Right cardiac atrium (tissue), 5 donors: Measurements from ENCODE around the gene THAP11. TPM values are rescaled to one million over a fixed set of nuclear protein-coding genes. Genes with fewer than 3 reads are reported as not detected.

ENCODE experiments used
- ATAC-seq, 2 donors: fragments of 200-7000 bp; cut with Tn5 transposase; one replicate each; pipeline versions ENCODE4 v1.8.0 to v1.9.1; 2020; ENCODE audit warnings: moderate library complexity in 2 of 2, mild to moderate bottlenecking in 1 of 2
- DNase-seq, 3 donors: peaks; one replicate each; pipeline ENCODE4 v3.0.0-alpha.2; 2020
- H3K27ac ChIP-seq: one replicate; pipeline ENCODE4 v1.5.1; 2013; ENCODE audit warnings: mild to moderate bottlenecking, low read length, control low read depth, moderate library complexity
- H3K27me3 ChIP-seq: one replicate; pipeline ENCODE4 v1.6.1; 2013; ENCODE audit not compliant: control insufficient read depth, insufficient read depth
- H3K4me1 ChIP-seq: one replicate; pipeline ENCODE4 v1.6.1; 2013; ENCODE audit warnings: low read length; ENCODE audit not compliant: control insufficient read depth, insufficient read depth
- H3K4me3 ChIP-seq: one replicate; pipeline ENCODE4 v1.5.1; 2013; ENCODE audit warnings: low read length, control low read depth
- H3K9me3 ChIP-seq: one replicate; pipeline ENCODE4 v1.6.1; 2013; ENCODE audit warnings: low read length; ENCODE audit not compliant: control insufficient read depth
- WGBS: extraction: QIAGEN DNeasy Blood & Tissue Kit; methylation state at CpG from one replicate; pipeline ENCODE4 v1.1.7; 2013; 5-methylcytosine and 5-hydroxymethylcytosine counted together
- intact Hi-C, 4 donors: fragments of 100-400 bp; cut with DNase I; formaldehyde crosslinking; loops; one replicate each; pipeline versions ENCODE4 v1.11.0 to v1.14.0; 2022 to 2023
- polyA plus RNA-seq: library from polyadenylated mRNA; stranded (reverse); fragments of 200-250 nt; gene quantifications from one replicate; pipeline ENCODE4 v1.2.3, GENCODE V29; 2013
- total RNA-seq, 4 donors: library from RNA; stranded (reverse); fragmentation: NEBNext Ultra II Directional; extraction: Animal tissue kit (Norgen Biotek cat#: 25700); gene quantifications; one replicate each; pipeline ENCODE4 v1.2.1, GENCODE V29; 2021
- donor health status: healthy with polysubstance abuse.
- donor health status: DM: no; HTN: yes; CAD: no.
- donor health status: DM: no; HTN: no; CAD: no.
- donor health status: DM: no; HTN: yes; CAD: no; lungs with severe emphysema.
- donor health status: DM: yes; HTN: yes; CAD: no.

THAP11 gene
- total and polyA plus RNA-seq, 5 donors = 20.8 to 34.0 (median 31.9) TPM

DNA sequence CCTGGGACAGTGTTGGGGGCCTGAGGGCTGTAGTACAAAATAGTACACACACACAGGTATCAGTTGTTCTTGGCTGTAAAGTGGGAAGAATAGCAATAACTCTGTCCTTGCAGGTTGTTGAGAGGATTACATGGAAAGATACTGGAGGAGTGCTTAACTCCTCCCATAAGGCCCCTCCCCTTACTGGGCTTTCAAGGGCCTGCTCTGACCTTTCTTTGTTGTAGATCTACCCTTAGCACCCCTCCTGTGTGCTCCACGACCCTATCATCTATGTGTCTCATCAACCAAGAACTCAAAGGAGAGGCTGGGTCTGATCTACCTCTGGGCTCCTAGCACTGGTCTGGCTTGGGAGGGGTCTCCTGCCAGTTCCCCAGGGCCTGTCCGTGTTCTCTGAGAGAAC is 22.5 kb downstream of the THAP11 start:
- intact Hi-C loops = no loop called here
- H3K27me3 ChIP-seq = no peaks in the 10 kb centered on the region
- H3K4me3 ChIP-seq = no peak overlapping the region
- H3K27ac ChIP-seq = peak overlapping the region; percentile 59
- 76% methylated on average over 2 of the region's 2 CpGs for WGBS
- no peak for DNase-seq
- no peaks in the 10 kb centered on the region for H3K9me3 ChIP-seq
- peaks cover 34% of the 10 kb centered on the region for H3K4me1 ChIP-seq
- no peak for ATAC-seq

DNA sequence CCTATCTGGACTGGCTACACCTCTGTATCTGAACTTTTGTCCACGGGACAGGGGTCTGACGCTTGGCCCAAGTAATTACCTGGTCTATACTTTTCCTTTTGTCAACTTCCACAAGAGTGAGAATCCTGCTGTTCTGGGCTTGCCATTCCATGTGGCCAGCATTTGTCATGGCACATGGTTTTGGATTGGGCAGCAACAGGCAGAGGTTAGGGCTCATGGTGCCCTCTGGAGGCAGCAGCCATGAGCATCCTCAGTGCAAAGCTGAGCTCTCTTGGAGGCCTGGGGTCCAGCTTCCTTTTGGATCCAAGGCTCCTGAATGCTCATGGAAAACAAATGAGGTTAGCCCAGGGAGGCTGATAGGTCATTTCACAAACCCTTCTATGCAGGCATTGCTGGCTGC is 23.2 kb downstream of the THAP11 start:
- Histone ChIP-seq H3K27me3 (no peaks in the 10 kb centered on the region), H3K4me3 (no peak overlapping the region), H3K4me1 (peaks cover 34% of the 10 kb centered on the region), H3K9me3 (no peaks in the 10 kb centered on the region), H3K27ac (no peak overlapping the region)
- intact Hi-C loops = no loop called here
- no peak for DNase-seq
- 89% methylated on average over 2 of the region's 2 CpGs for WGBS
- ATAC-seq = no peak

DNA sequence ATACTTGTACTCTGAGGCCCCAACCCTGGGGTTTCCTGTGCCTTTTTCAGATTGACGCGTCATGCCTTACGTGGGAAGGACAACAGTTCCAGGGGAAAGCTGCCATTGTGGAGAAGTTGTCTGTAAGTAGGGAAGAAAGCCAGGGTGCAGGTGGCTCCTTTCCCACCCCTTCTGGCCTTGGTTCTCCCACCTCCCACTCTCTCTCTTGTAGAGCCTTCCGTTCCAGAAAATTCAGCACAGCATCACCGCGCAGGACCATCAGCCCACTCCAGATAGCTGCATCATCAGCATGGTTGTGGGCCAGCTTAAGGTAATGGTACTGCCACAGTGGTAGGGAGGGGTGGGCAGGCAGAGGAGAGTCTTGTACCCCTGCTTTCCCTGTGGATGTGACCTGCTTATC is 26.2 kb downstream of the THAP11 start:
- Histone ChIP-seq H3K9me3 (no peaks in the 10 kb centered on the region), H3K4me3 (no peak overlapping the region), H3K27ac (no peak overlapping the region), H3K27me3 (no peaks in the 10 kb centered on the region), H3K4me1 (peaks cover 8% of the 10 kb centered on the region)
- no peak for ATAC-seq
- intact Hi-C loops = no loop called here
- WGBS = 93% methylated on average over 6 of the region's 6 CpGs
- DNase-seq = no peak

DNA sequence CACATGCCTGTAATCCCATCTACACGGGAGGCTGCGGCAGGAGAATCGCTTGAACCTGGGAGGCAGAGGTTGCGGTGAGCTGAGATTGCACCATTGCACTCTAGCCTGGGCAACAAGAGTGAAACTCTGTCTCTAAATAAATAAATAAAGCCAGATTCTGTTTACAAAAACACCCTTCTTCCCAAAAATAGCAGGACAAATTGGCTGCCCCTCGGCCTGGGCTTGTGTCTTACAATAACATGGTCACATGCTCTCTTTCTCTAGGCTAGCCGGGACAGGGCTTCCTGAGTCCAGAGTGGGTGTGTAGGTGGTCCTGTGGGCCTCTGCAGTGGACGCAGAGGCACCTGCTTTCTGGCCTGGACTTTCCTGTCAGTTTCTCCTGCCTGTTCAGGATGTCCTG is 27.5 kb downstream of the THAP11 start:
- Histone ChIP-seq H3K27ac (no peak overlapping the region), H3K4me3 (no peak overlapping the region), H3K4me1 (peaks cover 9% of the 10 kb centered on the region), H3K27me3 (no peaks in the 10 kb centered on the region), H3K9me3 (no peaks in the 10 kb centered on the region)
- intact Hi-C loops = no loop called here
- 78% methylated on average over 7 of the region's 7 CpGs for WGBS
- ATAC-seq = no peak
- DNase-seq = peak in 1 of 3 donors; percentile 13

DNA sequence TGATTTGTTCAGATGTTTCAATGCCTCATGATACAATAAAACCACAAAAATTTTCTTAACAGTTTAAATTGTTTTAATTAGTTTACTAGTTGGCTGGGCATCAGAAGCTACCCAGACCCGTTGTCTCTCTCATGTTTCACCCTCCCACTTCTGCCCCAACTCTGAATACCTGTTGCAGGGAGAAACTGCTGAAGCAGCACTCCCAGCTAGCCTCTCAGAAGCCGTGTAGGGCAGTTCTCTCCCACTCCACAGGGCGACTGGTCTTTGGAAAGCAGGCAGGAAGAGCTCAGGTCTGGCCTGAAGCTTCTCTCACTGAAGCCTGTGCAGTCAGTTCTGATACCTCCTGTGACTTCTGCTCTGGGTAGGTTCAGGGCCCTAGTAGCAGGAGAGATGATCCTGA is 29.1 kb downstream of the THAP11 start:
- intact Hi-C loops = no loop called here

DNA sequence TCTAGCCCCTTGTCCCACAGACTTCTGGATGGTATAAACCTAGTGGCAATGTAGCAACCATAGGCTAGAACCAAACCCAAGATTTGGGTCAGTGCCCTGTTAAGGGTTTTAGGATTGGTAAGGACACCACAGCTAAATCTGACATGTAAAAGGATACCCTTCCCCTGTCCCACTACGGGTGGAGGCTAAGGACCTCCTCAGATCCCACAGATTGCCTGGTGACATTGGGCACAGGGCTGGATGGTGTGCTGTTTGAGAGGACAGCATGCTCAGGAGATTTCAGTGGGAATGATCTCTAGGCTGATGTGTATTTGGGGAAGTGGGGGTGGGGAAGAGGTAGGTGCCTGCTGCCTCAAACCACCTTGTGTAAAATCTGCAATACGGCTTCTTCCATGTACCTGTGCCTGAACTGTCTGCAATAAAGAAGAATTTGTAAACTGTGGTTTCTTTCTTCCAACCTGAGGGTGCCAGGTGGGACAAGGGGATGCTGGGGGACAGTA is 30.1 kb downstream of the THAP11 start:
- ATAC-seq (no peak), DNase-seq (peak in 1 of 3 donors; percentile 1)

More for the DNA sequence above, 29.1 kb downstream of the THAP11 start:
- ATAC-seq (no peak), DNase-seq (no peak)
- H3K27ac ChIP-seq = no peak overlapping the region
- 76% methylated on average over 3 of the region's 3 CpGs for WGBS
- peaks cover 9% of the 10 kb centered on the region for H3K4me1 ChIP-seq
- H3K27me3 ChIP-seq = no peaks in the 10 kb centered on the region
- H3K9me3 ChIP-seq = no peaks in the 10 kb centered on the region
- H3K4me3 ChIP-seq = no peak overlapping the region

GRCh38 chr16:67872631-67873434 is 30.7 kb downstream of the THAP11 start, which contains the start of gene EDC4:
Gene EDC4, plus strand, starts transcription at chr16:67873052. Its CDS starts 210 bp downstream, at chr16:67873262.
- H3K27ac ChIP-seq = peak within 1 kb of the TSS; percentile 61
- peak; percentile 91 to 92 for ATAC-seq
- DNase-seq = peak; percentile 89 to 96 (median 93)
- intact Hi-C loops = no loop called here
- H3K4me1 ChIP-seq = peaks cover 9% of the 10 kb centered on the region
- H3K9me3 ChIP-seq = no peaks in the 10 kb centered on the region
- H3K27me3 ChIP-seq = no peaks in the 10 kb centered on the region
- peak within 1 kb of the TSS; percentile 85 for H3K4me3 ChIP-seq
- 1% methylated on average over 72 of the region's 72 CpGs for WGBS

More for the DNA sequence above, 30.1 kb downstream of the THAP11 start:
- Histone ChIP-seq H3K9me3 (no peaks in the 10 kb centered on the region), H3K27me3 (no peaks in the 10 kb centered on the region), H3K4me1 (peaks cover 9% of the 10 kb centered on the region), H3K27ac (peak overlapping the region; percentile 61), H3K4me3 (peak overlapping the region; percentile 85)
- intact Hi-C loops = no loop called here
- 67% methylated on average over 2 of the region's 2 CpGs for WGBS

GRCh38 chr16:67873435-67874370 is 31.6 kb downstream of the THAP11 start:
- H3K27me3 ChIP-seq = no peaks in the 10 kb centered on the region
- peaks cover 9% of the 10 kb centered on the region for H3K4me1 ChIP-seq
- intact Hi-C loops = no loop called here
- H3K27ac ChIP-seq = peak overlapping the region; percentile 61
- no peak for ATAC-seq
- WGBS = 14% methylated on average over 23 of the region's 23 CpGs
- no peak for DNase-seq
- H3K9me3 ChIP-seq = no peaks in the 10 kb centered on the region
- peak overlapping the region; percentile 85 for H3K4me3 ChIP-seq

- no peak for ATAC-seq
- Histone ChIP-seq H3K27me3 (no peaks in the 10 kb centered on the region), H3K4me1 (peaks cover 9% of the 10 kb centered on the region), H3K9me3 (no peaks in the 10 kb centered on the region), H3K4me3 (no peak overlapping the region), H3K27ac (no peak overlapping the region)
- DNase-seq = peak in 1 of 3 donors; percentile 35
- intact Hi-C loops = no loop called here
- 68% methylated on average over 3 of the region's 3 CpGs for WGBS
These were observed 32.3 kb downstream of the THAP11 start for GRCh38 chr16:67874372-67874771.

DNA sequence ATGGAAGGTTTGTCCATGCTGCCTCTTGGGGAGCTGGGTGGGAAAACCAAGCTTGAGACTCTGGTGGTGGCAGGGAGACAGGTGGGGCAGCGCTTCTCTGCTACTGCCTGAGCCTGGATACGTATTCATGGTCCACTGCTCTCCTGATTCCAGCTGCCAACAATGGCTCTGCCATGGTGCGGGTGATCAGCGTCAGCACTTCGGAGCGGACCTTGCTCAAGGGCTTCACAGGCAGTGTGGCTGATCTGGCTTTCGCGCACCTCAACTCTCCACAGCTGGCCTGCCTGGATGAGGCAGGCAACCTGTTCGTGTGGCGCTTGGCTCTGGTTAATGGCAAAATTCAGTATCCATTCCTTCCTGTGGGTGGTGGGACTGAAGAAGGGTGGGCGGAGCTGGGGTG is 34.9 kb downstream of the THAP11 start:
- Histone ChIP-seq H3K27me3 (no peaks in the 10 kb centered on the region), H3K9me3 (no peaks in the 10 kb centered on the region), H3K4me3 (no peak overlapping the region), H3K4me1 (peaks cover 9% of the 10 kb centered on the region), H3K27ac (no peak overlapping the region)
- DNase-seq (peak in 1 of 3 donors; percentile 8), ATAC-seq (no peak)
- 93% methylated on average over 11 of the region's 11 CpGs for WGBS
- intact Hi-C loops = no loop called here

- Histone ChIP-seq H3K27ac (no peak overlapping the region), H3K4me3 (no peak overlapping the region), H3K27me3 (no peaks in the 10 kb centered on the region), H3K4me1 (peaks cover 11% of the 10 kb centered on the region), H3K9me3 (no peaks in the 10 kb centered on the region)
- WGBS = 92% methylated on average over 6 of the region's 6 CpGs
- DNase-seq (no peak), ATAC-seq (no peak)
- intact Hi-C loops = no loop called here
These were observed 36.1 kb downstream of the THAP11 start for GRCh38 chr16:67878232-67878631.
